AG09319 (cell line): ENCODE measurements around the gene POTEF.
"Not testable (repeated sequence)": the region's sequence is repeated elsewhere in the genome, so short reads cannot be mapped to it uniquely, and the experiment has no call there.

ENCODE experiments used
- DNase-seq: peaks from one replicate; pipeline ENCODE4 v3.0.0-alpha.2; 2010; ENCODE audit warnings: low read depth; ENCODE audit errors: extremely low read depth
- CTCF ChIP-seq: IDR thresholded peaks from 2 replicates; pipeline ENCODE4 v1.5.1; 2011; ENCODE audit warnings: low read depth, mild to moderate bottlenecking, inconsistent platforms, low read length, moderate library complexity

The POTEF gene

GRCh38 chr2:130137118-130137517 is 8.1 kb upstream of the POTEF start:
- DNase-seq, result not testable (repeated sequence)

- DNase-seq, result not testable (repeated sequence)
These were observed 7.5 kb upstream of the POTEF start for GRCh38 chr2:130136546-130136945.

GRCh38 chr2:130135692-130136541 is 6.9 kb upstream of the POTEF start:
- TF ChIP-seq CTCF, result no peak
- no peak for DNase-seq

GRCh38 chr2:130128464-130128863 is 558 bp downstream of the POTEF start:
- not testable (repeated sequence) for DNase-seq

GRCh38 chr2:130127726-130128125 is 1.3 kb downstream of the POTEF start:
- not testable (repeated sequence) for DNase-seq

GRCh38 chr2:130120924-130121323 is 8.1 kb downstream of the POTEF start:
- not testable (repeated sequence) for DNase-seq

GRCh38 chr2:130102597-130103363 is 26.2 kb downstream of the POTEF start:
- not testable (repeated sequence) for DNase-seq

GRCh38 chr2:130062645-130063044 is 66.4 kb downstream of the POTEF start:
- not testable (repeated sequence) for DNase-seq

GRCh38 chr2:130059982-130060381 is 69.0 kb downstream of the POTEF start:
- not testable (repeated sequence) for DNase-seq

- not testable (repeated sequence) for DNase-seq
These were observed 72.7 kb downstream of the POTEF start for GRCh38 chr2:130056336-130056735.

- DNase-seq, result not testable (repeated sequence)
These were observed 75.7 kb downstream of the POTEF start for GRCh38 chr2:130053217-130053911.

GRCh38 chr2:130052376-130052775 is 76.6 kb downstream of the POTEF start:
- DNase-seq, result not testable (repeated sequence)

- DNase-seq, result not testable (repeated sequence)
These were observed 80.6 kb downstream of the POTEF start for GRCh38 chr2:130048422-130048821.

GRCh38 chr2:130038265-130038603 is 90.8 kb downstream of the POTEF start:
- not testable (repeated sequence) for DNase-seq

- DNase-seq, result not testable (repeated sequence)
These were observed 103.1 kb downstream of the POTEF start for GRCh38 chr2:130025931-130026330.
